Astrocyte (in vitro differentiated cells and primary cell): ENCODE data around the gene TATDN2.

Source experiments
- CTCF ChIP-seq: IDR thresholded peaks from 2 replicates; pipeline ENCODE4 v1.5.1; 2011; ENCODE audit warnings: low read depth, mild to moderate bottlenecking, inconsistent platforms, low read length, moderate library complexity; ENCODE audit not compliant: insufficient read depth
- EZH2 ChIP-seq: IDR thresholded peaks from 2 replicates; pipeline ENCODE4 v1.6.1; 2012; ENCODE audit warnings: mild to moderate bottlenecking, low read length, inconsistent platforms; ENCODE audit not compliant: insufficient read depth

DNA sequence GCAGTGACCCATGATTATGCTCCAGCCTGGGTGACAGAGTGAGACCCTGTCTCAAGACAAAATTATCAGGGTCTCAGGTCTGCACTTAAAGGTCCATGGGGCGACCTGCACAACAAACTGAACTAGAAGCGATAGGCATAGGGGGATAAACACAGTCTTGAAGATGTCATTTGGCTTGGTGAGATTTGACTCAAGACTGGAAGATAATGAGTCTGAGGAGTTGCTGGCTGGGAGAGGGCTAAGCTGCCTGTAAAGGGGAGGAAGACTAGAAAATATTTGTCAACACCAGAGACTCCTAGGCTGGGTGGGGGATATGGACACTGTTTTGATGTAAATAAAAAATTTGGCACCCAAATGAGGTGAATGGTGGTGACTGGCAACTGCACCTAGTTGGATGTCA is 24.7 kb downstream of the TATDN2 start:
- no peak for TF ChIP-seq CTCF
- no peak for TF ChIP-seq EZH2
